GM12873 (cell line): ENCODE results near the gene RIC8B.

Experiments used
- TF ChIP-seq, protein P1 (sequence below): IDR thresholded peaks from 2 replicates; pipeline ENCODE4 v1.5.1; 2012; ENCODE audit warnings: low read depth, mild to moderate bottlenecking, moderate library complexity, low read length, control low read depth; ENCODE audit not compliant: insufficient read depth; ENCODE audit errors: missing control alignments

RIC8B gene

DNA sequence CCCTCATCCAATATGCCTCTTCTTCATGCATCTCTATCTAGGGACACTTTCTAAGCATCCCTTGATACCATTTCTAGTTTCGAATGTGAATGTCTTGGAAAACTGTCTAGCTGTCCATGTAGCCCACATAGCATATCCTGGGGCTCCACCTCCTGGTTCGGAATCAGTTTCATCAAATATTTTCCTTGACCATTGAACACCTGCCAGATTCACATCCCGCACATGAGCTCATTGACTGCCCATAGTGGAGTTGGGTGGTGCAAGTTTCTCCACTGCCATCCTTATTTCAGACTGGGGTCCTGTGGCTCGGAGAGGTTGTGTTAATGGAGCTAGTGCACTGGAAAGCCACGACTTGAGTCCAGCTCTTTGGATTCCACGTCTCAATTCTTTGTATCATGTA is 122.6 kb downstream of the RIC8B start:
- TF ChIP-seq, protein P1, sequence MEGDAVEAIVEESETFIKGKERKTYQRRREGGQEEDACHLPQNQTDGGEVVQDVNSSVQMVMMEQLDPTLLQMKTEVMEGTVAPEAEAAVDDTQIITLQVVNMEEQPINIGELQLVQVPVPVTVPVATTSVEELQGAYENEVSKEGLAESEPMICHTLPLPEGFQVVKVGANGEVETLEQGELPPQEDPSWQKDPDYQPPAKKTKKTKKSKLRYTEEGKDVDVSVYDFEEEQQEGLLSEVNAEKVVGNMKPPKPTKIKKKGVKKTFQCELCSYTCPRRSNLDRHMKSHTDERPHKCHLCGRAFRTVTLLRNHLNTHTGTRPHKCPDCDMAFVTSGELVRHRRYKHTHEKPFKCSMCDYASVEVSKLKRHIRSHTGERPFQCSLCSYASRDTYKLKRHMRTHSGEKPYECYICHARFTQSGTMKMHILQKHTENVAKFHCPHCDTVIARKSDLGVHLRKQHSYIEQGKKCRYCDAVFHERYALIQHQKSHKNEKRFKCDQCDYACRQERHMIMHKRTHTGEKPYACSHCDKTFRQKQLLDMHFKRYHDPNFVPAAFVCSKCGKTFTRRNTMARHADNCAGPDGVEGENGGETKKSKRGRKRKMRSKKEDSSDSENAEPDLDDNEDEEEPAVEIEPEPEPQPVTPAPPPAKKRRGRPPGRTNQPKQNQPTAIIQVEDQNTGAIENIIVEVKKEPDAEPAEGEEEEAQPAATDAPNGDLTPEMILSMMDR: no peak

DNA sequence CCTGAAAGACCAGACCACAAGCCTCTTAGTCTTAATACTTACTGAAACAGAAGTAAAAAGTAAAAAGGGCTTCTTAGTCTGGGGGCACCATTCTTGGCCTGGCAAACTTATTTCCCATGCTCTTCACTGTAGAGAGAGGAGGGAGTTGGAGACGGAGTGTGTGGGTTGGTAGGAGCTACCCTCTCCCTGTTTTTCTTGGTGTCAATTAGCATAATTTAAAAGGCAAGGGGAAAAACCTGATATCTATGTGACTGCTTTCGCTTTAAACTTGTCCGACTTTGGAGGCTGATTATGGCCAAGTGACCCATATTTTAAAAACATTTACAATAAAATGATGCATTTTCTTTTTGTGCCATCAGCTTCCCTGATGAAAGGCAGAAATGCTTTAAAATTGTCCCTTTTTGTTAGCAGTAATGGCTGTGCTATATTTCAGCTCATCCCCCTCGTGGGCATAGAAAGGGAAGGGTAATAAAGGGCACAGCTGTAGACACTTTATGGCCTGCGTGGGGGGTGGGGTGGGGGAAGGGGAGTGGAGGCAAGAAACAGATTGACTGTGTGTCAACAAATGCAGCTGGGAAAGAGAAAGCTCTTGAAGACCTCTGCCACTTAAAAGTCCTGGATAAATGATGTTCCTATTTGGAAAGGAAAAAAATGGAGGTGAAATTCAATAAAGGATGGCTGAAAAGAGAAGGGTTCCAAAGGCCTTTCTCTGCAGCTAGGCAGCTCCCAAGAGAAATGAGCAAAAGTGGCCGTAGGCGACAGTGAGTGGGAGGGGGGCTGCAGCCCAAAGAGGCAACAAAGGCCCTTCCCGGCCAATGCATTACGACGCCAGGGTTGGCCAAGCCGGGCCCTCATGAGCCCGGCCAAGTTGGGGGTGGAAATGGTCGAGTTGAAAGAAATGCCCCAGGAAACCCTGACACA is 123.8 kb downstream of the RIC8B start:
- TF ChIP-seq, protein P1: no peak

DNA sequence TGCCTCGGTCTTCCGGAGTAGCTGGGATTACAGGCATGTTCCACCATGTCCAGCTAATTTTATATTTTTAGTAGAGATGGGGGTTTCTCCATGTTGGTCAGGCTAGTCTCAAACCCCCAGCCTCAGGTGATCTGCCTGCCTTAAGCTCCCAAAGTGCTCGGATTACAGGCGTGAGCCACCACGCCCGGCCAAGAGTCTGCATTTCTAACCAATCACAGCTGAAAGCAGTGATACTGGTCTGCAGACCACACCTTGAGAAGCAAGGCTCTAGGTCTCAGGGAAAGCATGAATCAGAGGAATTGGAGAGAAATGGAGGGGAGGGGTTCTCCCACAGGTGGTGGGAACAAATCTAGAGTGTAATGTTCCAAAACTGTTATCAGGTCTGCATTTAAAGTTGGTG is 126.1 kb downstream of the RIC8B start:
- TF ChIP-seq, protein P1: no peak

DNA sequence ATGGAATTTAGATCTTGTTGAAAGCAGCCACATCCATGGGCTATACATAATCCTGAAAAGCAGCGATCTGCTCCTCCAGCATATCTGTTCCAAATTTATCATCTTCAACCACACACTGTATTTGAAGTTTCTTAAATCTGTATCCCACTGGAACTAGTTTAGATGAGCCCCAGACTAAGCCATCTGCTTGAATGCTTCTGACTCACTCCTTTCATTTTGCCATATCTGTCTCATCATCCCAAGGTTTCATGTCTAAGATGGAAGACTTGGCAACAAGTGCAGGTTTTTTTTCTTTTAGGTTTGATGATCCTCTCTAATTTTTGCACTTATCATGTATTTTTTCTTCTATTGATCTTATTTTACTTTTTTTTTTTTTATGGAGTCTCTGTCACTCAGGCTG is 126.8 kb downstream of the RIC8B start:
- TF ChIP-seq, protein P1: no peak

DNA sequence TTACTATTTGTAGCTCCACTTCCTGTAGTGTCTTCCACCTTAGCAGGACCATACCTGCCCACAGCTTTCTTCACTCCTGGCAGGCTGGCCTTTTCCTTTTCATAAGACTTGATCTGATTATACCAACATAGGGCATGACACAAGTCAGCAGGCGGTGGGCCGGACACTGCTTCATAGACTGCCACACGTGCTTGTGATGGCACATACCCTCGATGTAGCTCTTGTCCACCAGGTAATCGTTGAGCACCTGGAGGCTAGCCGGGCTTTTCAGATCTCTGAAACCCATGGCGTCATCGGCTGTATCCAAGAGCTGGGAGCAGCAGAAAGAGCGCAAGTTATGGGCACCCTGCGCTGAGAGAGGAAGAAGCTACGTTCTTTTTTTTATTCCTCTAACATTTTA is 127.6 kb downstream of the RIC8B start:
- TF ChIP-seq, protein P1: no peak

DNA sequence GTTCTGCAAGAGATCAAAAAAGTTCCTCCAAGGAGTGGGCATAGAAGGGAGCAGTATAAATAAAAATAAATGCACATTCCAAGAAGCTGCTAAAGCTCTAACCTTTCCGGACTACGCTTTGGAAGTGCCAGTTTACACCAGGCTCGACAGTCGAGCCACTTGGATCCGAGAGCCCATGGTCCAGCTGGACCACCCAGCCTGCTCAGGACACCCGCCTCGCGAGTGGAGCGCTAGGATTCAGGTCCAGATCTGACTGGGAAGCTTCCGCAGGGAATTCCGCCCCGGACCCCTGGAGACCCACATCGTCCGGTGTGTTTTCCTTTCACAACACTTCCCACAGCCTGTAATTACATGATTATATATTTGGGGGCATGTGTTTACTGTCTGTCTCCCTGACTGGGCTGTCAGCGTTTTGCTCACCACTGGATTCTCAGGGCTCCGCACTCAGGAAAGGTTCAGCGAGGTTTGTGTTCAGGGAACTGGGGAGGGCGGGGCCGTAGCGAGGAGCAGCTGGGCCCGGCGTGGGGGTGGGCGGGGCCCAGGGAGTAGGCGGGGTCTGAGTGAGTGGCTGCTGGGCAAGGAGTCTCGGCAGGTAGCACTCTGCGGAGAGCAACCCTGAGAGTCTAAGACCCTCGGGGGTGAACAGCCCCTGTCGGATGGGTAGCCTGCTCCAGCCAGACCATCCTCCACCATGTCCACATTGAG is 128.9 kb downstream of the RIC8B start:
- TF ChIP-seq, protein P1: no peak

DNA sequence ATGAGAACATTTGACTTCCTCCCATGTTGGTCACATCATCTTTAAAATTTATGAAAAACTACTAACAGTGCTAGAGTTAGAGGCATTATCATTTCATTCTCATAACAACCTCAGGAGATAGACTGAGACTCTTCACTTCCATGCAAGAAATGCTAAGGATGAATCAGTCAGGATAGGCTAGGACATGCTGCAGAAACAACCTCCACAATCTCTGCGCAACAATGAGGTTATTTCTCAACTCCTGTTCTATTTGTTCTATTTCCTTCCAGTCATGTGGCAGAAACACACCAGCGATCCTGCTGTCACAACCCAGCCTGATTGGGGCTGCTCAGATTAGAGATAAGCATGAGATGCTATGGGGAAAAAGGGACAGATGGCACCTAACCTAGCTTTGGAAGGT is 132.2 kb downstream of the RIC8B start:
- TF ChIP-seq, protein P1: no peak
